ENCODE measurements around the gene PLIN1. TPM values are rescaled to one million over a fixed set of nuclear protein-coding genes. Genes with fewer than 3 reads are reported as not detected.

PLIN1 gene
- total and polyA plus RNA-seq, 2 experiments from 2014 or later, result 0.21 to 0.90 TPM

- no peaks in the 10 kb centered on the region for H3K27me3 ChIP-seq (ENCODE audit: insufficient read depth)
- Mint-ChIP-seq H3K9me3 (no peaks in the 10 kb centered on the region), H3K4me1 (peaks cover 10% of the 10 kb centered on the region; the same call in 2 of the 3 replicates), H3K4me3 (no peak overlapping the region), H3K27ac (no peak overlapping the region), H3K36me3 (ENCODE audit: low read depth) (no peaks in the 10 kb centered on the region), H3K27me3 (ENCODE audit: insufficient read depth, low read depth, poor library complexity) (peaks cover 10% of the 10 kb centered on the region)
- no peak overlapping the region for H3K27ac ChIP-seq (ENCODE audit: low read depth)
- no peaks in the 10 kb centered on the region for H3K4me1 ChIP-seq (ENCODE audit: insufficient read depth)
- no peak for TF ChIP-seq EZH2 (IDR thresholded peaks at IDR 0.05; ENCODE audit: low read depth, unreplicated experiment)
- no peak for TF ChIP-seq ZNF114 (CRISPR knock-in tag; IDR thresholded peaks at IDR 0.05)
- no peak for TF ChIP-seq STAT1 (IDR thresholded peaks at IDR 0.05; ENCODE audit: unreplicated experiment)
- TF ChIP-seq ETS1 (IDR thresholded peaks at IDR 0.05), result no peak
- no peak for TF ChIP-seq CTCF (conservative IDR thresholded peaks at IDR 0.05; ENCODE audit: low read depth in 2 of 2)
- no peak for TF ChIP-seq JUNB (IDR thresholded peaks at IDR 0.05; ENCODE audit: unreplicated experiment)
- no peak for TF ChIP-seq ZNF462 (CRISPR knock-in tag; IDR thresholded peaks at IDR 0.05)
- no peak for TF ChIP-seq EZH2phosphoT487 (IDR thresholded peaks at IDR 0.05; ENCODE audit: unreplicated experiment)
- TF ChIP-seq REST (IDR thresholded peaks at IDR 0.05; ENCODE audit: unreplicated experiment), result no peak
- TF ChIP-seq CREB1 (CRISPR knock-in tag; IDR thresholded peaks at IDR 0.05; ENCODE audit: low read depth), result no peak
- TF ChIP-seq ZNF331 (CRISPR knock-in tag; IDR thresholded peaks at IDR 0.05; ENCODE audit: low read depth), result no peak
- no peak for TF ChIP-seq NANOG (IDR thresholded peaks at IDR 0.05; ENCODE audit: borderline replicate concordance)
- no peak for TF ChIP-seq POLR2AphosphoS5 (IDR thresholded peaks at IDR 0.05; ENCODE audit: low read depth)
- ATAC-seq (peak; percentile 62), DNase-seq (ENCODE audit: low spot score) (peak; percentile 13)
- H3K9me2 ChIP-seq (ENCODE audit: insufficient read depth), result no peaks in the 10 kb centered on the region
- no peaks in the 10 kb centered on the region for H3K36me3 ChIP-seq (ENCODE audit: insufficient read depth)
- H3K4me3 ChIP-seq, result no peak overlapping the region
- no peaks in the 10 kb centered on the region for H3K79me2 ChIP-seq (replicated peaks; ENCODE audit: insufficient read depth)
- 0 out of 2 replicates have a peak overlapping the region, but pooled peaks have one; percentile 26 for H3K4me2 ChIP-seq
- no peaks in the 10 kb centered on the region for H4K20me1 ChIP-seq (replicated peaks; ENCODE audit: insufficient read depth)
- peak overlapping the region; percentile 72; the same call in 1 of the 2 replicates for H2AFZ ChIP-seq
- no peaks in the 10 kb centered on the region for H3F3A ChIP-seq (replicated peaks; ENCODE audit: low read depth)
Observed at GRCh38 chr15:89672221-89673164, 6.7 kb downstream of the PLIN1 start.

Measured in GM23338 (cell line).